Fibroblast of skin of back (primary cell): ENCODE data around the gene TSEN15.
"Not testable (repeated sequence)": the region's sequence is repeated elsewhere in the genome, so short reads cannot be mapped to it uniquely, and the experiment has no call there.

Experiments used
- DNase-seq: peaks from one replicate; pipeline ENCODE4 v3.0.0-alpha.2; 2013

TSEN15 gene

DNA sequence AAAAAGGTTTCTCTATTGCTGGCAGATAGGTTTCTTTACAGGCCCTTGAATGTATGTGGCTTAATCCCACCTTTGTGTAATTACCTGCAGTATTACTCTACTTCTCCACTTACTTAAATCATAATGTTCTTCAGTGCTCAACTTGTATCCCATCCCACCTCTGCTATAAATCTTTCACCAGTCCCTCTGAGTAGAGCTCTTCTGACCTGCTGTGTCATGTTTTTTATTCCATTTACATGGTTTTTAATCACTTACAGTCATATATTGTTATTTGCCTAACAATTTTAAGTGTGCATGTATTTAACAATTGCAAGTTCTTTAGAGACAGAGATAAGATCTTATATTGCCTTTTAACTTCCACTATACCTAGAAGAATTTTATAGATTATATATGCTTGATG, 2.4 kb downstream of the TSEN15 start:
- DNase-seq = no peak

DNA sequence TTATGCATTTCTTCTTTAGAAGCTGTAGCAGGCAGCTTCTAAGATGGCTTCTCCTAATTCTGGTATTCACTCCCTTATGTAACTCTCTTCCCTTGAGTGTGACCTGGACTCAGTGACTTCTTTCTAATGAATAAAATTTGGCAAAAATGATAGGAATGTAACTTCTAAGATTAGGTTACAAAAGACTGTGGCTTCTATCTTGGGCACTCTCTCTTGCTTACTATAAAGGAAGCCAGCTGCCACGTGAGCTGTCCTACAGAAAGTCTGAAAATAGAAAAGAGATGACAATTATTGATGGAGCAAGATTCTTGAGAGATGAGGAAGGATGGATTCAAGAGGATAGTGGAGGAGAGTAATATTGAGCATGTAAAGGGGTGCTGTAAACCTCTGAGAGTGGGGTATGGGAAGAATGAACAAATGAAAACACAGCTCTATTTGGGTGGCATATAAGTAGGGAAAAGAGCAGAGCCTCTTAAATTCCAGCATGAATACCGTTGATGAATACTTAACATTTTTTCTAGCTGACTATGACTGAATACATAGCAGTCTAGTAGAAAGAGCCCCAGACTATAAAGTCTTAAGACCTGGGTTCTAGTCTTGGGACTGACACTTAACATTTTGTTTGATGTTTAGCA, 5.5 kb downstream of the TSEN15 start:
- peak; percentile 96 for DNase-seq

DNA sequence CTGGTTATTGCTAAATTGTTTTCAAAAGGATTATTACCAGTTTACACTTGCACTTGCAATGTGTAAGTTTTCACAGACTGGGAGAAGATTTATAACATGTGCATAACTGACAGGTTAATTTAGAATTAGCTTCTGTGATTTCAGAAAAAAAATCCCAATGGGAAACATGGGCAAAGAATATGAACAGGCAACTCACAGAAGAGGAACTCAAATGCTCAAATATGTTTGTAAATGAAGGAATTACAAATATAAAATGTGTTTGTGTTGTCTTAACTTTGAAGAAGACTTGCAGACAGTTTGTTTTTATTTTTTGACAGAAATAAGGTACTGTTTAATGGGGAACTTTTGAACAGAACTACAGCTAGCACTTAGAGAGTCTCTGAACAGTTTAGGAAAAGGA, 8.4 kb downstream of the TSEN15 start:
- DNase-seq = no peak

DNA sequence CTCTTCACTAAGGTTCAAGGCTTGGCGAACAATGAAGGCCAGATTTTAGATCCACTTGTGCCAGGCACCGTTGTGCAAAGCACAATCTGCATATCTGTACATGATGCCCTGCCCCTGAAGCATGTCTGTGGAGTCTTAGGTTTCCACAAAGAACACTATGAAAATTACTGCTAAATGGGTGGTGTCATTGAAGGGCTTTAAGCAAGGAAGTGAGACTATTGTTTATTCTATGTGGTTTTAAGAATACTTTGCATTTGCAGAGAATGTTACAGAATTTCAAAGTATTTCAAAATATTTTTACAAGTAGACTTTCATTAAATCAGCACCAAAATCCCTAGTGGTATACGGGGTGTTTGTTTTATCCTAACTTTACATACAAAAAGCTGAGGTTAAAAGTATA, 8.8 kb downstream of the TSEN15 start:
- peak; percentile 87 for DNase-seq

DNA sequence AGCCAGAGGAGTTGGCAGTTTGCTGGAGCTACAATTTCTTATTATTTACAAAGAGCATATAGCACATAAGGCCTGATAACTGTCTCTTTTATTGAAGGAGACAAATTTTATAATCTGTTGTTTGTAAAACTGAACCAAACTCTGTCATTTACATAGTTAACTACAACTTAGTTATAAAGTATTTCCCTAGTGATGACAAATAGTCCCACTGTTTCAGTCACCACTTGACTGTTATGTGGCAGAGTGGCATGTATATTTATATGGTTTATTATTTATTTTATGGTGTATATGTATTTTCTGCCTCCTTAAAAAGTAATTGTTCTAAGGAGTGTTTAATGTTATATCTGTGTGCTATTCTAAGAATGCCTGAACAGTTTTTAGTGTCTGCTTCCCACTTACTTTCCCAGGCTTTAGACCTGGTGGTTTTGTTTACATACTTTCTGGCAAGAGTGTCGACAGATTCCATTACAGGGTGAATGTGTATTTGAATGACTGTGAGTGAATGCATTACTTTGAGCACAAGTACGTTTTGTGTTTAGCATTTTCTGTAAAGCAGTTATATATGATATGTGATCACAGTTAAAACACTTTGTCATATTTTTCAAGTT, 10.0 kb downstream of the TSEN15 start:
- DNase-seq = peak; percentile 92

DNA sequence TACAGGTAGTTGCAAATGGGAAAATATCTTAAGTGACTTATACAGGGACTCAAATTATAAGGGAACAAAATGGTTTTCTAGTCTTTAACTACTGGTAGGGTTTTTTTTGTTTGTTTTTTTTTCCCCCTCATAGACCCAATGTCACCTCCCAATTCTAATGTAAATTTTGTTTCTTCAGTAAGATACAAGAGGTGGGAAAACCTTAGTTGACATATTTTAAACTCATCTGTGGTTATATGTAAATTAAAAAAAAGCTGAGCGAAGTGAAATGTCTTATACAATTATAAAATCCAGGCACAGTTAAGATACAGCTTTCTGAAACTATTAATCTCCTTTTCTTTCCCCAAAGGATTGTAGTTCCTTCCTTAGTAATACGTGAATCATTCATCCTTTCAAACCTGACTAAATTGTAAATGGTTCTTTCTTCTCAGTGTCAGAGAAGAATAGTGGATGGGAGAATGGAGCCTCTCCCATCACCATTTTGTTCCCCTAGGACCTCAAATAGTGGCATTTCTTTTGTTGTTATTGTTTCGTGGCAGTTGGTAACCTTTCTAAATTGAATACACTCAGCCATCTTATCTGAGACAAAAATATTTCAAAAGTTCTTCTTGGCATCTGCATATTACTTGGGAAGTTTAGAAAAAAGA, 11.2 kb downstream of the TSEN15 start:
- no peak for DNase-seq

DNA sequence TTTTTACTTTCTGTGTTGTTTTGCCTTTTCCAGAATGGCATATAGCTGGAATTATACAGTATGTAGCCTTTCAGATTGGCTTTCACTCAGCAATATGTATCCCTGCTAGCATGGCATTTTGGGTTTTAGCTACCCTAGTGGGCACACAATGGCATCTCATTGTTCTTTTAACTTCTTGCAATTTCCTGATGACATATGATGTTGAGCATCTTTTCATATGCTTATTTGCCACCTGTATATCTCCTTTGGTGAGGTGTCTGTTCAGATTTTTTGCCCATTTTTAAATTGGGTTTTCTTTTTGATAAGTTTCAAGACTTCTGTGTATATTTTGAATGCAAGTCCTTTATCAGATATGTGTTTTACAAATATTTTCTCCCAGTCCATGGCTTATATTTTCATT, 14.0 kb downstream of the TSEN15 start:
- DNase-seq = no peak

DNA sequence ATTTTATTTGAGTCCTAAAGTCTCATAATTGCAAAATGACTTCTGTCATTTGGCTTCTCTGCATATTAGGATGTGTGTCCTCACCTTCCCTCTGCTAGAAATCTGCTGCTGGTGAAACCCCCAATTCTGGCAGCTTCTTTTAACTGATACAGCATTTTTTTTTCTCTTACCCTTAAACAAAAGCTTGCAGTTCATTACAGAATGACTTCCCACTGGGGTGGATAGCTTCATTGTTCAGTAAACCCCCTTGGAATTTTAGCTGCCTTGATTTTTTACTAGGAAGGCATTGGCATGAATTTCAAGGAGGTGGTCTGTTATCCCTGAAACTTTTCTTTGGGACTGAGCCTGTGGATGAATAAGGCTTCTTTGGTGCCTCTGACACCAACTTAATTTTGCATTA, 16.8 kb downstream of the TSEN15 start:
- DNase-seq = no peak

DNA sequence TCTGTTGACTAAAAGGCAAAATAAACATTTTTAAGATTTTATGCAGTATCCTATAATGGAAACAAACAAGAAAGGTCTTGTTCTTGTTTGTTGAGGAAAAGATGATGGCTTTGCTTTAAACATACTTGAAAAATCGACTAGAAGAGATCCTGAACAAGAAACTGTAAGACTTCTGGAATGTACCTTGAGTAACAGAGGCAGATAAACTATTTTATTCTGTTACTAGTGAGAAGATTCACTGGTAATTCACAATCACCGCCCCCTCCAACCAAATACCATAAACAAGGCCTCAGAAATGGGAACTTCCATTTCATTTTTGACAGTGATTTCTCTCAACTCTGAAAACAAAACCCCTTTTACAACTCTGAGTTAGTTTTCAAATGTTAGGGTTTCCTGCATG, 18.1 kb downstream of the TSEN15 start:
- DNase-seq = no peak

DNA sequence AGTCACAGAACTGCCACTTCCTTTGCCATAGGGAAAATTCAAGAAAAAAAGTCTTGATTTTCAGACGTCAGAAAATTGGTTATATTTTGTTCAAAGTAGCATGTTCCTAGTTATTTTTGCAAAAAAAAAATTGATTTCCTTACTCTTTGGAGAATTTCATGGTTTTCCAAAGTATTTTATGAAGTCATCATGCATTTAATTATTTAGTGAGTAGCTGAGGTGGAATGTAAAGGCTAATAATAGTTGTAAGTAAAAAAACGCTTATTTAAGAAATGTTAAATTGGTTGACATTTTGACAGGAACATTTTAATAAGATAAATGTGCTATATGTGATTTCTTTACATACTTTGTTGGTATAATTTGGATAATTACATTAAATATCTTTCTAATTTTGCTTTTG, 20.8 kb downstream of the TSEN15 start:
- peak; percentile 57 for DNase-seq

DNA sequence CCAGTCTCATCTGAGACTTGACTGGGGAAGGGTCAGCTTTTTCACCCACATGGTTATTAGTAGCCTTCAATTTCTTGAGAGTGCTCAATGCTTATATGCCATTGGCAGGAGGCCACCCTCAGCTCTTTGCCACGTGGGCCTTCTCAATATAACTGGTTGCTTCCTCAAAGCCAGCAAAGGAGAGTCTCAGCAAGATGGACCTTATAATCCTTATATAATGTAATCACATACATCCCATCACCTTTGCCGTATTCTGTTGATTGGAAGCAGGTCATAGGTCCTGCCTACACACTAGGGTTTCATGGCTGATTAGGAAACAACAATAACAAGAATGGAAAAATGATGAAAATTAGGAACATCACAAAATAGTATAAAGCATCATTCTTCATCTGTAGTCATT, 22.9 kb downstream of the TSEN15 start:
- DNase-seq = no peak

DNA sequence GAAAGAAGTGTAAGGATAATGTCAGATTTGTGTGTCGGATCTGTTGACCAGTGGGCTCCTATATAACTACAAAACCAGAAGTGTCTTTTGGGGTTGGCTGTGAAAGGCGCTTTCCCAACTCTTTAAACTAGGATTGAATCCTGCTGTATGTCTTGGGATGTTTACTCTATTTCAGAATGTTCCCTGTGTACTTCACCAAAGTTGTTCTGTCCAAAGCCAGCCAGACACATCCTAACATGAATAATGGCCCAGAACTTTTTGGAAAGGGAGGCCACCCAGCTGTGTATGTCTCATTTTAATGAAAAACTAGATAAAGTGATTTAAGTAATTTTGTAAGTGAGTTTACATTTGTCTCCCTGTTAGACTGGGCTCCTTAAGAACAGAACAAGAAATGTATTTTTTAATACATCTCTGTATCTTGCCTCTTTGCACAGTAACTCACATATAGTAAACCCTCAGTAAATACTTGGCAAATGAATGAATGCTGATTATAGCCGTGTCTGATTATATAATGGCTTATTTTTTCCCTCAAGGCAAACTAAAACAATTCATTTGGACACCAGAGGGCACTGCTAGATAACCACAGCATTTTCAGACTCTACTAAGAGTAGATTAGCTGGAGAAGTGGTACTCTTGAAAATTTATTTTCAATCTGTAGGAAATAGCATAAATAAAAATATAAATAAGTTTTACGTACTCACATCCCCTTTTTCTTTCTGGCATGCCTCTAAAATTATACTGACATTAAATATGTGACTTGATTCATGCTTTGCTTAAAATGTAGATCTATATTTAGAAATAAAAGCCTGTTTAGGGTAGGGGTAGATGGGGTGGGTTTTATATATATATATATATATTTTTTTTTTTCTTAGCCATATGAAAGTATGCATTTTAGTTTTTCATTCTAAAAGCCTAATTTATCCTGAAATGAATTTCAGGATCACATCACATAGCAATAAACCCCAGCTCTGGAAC, 23.8 kb downstream of the TSEN15 start:
- peak; percentile 63 for DNase-seq

DNA sequence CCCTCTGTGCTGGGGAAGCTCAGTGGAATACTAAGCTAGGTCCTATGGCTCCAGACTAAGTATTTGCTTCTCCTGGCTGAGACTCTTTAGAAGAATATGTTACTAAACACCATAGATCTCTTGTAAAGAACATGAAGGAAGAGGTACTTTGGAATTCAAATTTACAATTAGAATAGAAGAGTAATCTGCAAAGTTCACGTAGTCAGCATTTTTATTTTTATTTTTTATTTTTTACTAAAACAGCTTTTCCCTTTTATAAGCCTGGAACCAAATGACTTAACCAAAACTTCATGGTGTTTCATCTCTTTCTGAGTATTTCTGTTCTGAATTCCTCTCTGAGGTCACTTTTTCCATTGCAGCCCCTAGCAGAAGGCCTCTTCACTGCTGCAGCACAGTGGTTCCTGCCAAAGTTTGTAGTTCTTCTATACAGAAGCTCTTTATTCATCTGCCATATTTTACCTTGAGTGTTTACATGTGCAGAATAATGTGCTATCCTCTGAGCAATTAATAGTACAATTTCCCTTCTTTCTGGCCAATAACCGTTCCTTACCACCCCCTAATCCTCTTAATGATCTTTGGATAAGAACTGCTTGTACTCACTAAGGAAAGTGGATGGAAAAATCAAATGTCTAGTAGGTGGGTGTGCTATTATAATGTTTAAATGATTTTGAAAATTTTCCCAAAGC, 27.2 kb downstream of the TSEN15 start:
- no peak for DNase-seq

DNA sequence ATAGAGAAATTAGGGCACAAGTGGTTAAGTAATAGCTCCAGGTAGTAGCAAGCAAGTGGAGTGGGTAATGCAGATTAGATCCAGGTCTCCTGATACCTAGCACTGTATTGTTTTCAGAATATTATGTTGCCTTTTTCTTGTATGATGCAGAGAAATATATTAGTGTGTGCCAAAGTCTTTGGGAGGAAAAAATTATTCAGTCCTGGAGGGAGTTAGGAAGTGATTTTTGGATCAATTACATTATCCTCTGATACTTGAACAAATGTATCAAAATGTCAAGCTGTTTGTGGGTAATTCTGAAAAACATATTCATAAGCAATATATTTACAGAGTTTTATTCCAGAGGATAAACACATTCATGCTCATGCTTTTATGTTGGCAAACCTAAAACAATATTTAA, 28.8 kb downstream of the TSEN15 start:
- DNase-seq = no peak

DNA sequence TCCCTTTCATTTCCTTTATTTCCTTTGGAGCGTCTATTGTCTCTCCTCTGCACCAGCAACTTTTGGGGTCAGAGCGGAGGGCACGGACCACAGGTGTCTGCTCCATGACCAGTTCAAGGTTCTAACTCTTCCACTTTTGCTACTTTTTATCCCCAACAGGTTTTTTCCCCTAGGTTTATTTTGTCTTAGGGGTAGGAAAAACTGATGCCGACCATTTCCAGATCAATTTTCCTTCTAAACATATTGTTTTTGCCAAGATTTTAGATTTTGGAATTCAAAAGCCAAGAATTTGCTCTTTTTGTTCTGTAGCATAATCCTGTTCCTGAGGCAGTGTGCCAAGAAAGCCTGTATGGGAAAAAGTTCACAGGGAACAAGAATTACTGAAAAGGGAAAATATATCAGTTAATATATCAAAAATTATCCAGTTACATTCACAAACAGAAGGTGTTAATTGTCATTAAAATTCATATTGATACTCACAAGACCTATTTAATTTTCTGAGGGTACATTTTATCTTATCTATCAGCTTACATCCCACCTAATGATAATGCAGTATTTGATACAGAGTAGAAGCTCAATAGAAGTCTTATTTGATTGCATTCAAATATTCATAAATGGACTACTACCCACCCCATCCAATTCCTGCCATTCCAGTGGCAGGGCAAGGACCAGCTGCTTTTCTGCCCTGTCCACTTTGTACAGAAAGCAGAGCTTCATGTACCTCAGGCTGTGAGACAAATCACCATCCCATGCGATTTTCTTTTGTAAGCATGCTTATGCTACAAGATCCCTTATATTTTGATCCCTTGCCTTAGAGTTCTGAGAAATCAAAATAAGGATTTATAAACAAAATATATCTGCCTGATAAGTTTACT, 31.2 kb downstream of the TSEN15 start:
- DNase-seq = no peak

DNA sequence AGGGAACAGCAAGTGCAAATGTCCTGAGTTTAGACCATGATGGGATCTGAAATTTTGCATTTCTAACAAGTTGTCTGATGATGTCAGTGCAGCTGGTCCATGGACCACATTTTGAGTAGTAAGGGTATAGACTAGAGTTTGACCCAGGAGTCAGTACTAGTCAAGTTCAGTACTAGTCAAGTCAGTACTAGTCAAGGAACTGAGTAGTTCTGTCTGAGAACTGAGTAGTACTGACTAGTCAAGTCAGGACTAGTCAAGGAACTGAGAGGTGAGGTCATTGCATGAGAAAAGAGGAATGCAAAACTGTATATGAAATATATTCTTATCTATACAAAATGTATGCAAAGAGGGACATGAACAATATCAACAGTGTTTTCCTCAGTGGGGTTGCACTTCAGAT, 34.1 kb downstream of the TSEN15 start:
- DNase-seq = no peak

DNA sequence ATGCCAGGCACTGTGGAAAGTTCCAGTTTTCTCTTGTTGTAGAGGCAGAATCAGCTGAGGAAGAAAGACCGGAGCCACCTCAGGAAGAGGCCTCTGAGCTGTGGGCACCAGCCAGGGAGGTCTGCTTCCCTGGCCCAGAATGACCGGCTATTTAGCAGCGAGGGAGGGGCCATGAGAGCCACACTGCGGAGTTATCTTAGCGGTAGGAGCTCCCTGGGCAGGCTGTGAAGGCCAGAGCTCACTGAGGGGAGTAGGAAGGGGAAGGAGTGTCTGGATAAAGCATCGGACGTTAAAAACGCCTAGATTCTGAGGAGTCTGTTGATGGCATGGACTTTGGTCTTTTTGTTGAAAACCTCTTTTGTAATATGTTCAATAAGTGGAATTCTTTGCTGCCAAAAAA, 36.5 kb downstream of the TSEN15 start:
- DNase-seq = no peak

DNA sequence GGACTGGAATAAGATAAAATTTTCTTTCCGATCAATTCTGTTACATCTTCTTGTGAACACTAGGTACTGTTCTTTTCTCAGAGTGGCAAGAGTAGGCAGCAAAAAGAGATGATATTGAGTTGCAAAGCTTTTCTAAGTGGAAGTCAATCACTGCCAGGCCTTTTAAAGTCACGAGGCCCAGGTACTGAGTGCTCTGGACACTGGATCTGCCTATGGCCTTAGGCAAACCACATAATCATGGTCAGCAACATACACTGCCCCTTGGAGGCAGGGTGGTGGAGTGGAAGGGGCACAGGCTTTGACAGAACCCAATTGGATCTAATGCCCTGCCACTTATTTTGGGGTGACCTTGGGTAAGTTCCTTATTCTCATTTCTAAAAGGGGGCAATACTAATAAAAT, 41.5 kb downstream of the TSEN15 start:
- no peak for DNase-seq

DNA sequence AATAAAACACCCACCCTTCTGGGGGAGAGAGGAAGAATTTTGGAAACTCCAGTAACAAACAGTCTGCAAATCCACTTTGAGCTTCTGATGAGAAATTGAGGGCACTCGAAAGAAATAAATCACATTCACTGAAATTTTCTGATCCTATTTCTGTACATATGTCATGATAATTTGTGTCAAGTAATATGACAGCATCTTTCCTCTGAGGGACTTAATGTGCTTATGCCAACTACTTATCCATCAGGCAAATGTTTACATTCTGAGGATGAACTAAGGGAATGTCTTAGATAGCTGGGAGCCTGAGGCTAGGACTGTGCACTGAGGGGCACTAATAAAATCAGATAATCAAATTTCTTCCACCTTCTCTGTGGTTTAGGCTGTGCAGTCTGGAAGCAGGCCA, 44.5 kb downstream of the TSEN15 start:
- no peak for DNase-seq

DNA sequence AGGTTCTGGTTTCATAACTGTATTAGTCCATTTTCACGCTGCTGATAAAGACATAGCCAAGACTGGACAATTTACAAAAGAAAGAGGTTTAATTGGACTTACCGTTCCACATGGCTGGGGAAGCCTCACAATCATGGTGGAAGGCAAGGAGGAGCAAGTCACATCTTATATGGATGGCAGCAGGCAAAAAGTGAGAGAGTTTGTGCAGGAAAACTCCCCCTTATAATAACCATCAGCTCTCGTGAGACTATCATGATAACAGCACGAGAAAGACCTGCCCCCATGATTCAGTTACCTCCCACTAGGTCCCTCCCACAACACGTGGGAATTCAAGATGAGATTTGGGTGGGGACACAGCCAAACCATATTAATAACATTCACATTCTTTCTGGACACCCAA, 45.0 kb downstream of the TSEN15 start:
- DNase-seq = not testable (repeated sequence)

DNA sequence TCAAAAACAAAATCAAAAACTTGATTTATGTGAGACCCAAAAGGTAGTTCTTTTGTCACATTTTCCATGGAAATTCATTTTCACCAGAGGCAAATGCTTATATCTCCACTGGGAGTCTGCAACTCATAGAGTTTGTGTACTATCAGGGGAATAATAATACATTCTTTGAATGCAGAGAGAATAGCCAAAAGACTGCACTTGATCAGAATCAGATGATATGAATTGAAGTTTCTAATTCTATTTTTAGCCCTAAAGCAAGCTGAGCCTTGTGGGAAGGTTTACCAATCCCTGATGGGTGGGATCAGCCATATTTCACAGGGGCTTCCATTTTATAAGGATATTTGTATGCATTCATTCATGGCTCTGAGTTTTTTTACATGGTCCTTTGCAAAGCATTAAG, 49.6 kb downstream of the TSEN15 start:
- DNase-seq = no peak

DNA sequence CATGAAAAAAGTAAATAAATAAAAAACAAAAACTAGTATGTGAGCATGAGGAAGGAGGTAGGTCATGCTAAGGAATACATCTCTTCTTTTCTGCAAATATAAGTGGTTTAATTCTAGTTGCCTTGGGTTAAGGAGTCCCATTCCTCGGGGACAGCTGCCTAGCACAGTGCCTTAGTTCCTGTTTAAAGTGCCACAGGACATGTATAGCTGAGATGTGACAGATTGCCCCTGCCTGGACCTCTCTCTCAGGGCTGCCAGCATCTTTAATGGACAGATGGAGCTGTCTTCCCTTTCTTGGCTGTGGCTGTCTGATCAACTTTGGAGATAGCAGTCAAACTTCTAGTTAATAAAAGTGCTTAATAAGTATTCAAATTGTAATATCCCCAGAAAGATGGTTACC, 50.0 kb downstream of the TSEN15 start:
- no peak for DNase-seq
